Measurements from ENCODE around the gene ZBTB32.
A peak's percentile ranks its signal among the peaks of the same experiment; 100 is the strongest.

The ZBTB32 gene

GRCh38 chr19:35703343-35703742 is 1.0 kb upstream of the ZBTB32 start:
- no peak overlapping the region for H3K4me3 ChIP-seq (ENCODE audit: insufficient read depth in 1 of 2, low read depth in 1 of 2, low read length in 2 of 2)
- H2BK5ac ChIP-seq (ENCODE audit: low read depth, low read length, poor library complexity, severe bottlenecking), result no peak overlapping the region
- no peaks in the 10 kb centered on the region for H3K36me3 ChIP-seq (ENCODE audit: control insufficient read depth in 1 of 2, insufficient read depth in 2 of 2, low read depth in 1 of 2, low read length in 2 of 2)
- H3K9ac ChIP-seq (ENCODE audit: low read length), result no peak overlapping the region
- H3K27me3 ChIP-seq (ENCODE audit: control insufficient read depth in 1 of 2, insufficient read depth in 1 of 2, low read length in 2 of 2), result peaks cover 2 to 4% of the 10 kb centered on the region in 2 experiments
- peaks cover 7% of the 10 kb centered on the region for H3K4me1 ChIP-seq (ENCODE audit: control insufficient read depth, insufficient read depth, low read depth, low read length)
- no peak overlapping the region for H2BK12ac ChIP-seq (ENCODE audit: low read length in 2 of 2)
- no peak overlapping the region for H3K14ac ChIP-seq (ENCODE audit: low read length in 2 of 2)
- H3K27ac ChIP-seq (ENCODE audit: low read length, poor library complexity, severe bottlenecking), result no peak overlapping the region
- no peak overlapping the region for H2BK120ac ChIP-seq (ENCODE audit: low read depth, low read length)
- H2BK15ac ChIP-seq (ENCODE audit: low read depth, poor library complexity, severe bottlenecking), result no peak overlapping the region
- no peaks in the 10 kb centered on the region for H3K79me1 ChIP-seq (replicated peaks; ENCODE audit: low read length, poor library complexity, severe bottlenecking)
- 69% methylated on average over 5 of the region's 9 CpGs for WGBS
- H3K4me2 ChIP-seq (ENCODE audit: low read length, poor library complexity, severe bottlenecking), result no peak overlapping the region
- no peak overlapping the region for H4K8ac ChIP-seq (ENCODE audit: low read length)
- no peak for DNase-seq
- no peak overlapping the region for H3K18ac ChIP-seq (ENCODE audit: low read depth in 1 of 2, low read length in 2 of 2)
- H2AFZ ChIP-seq (ENCODE audit: low read depth, low read length), result no peak overlapping the region
- H3K23ac ChIP-seq (ENCODE audit: low read length in 2 of 2), result no peak overlapping the region
- no peak overlapping the region for H2AK5ac ChIP-seq (ENCODE audit: low read length, severe bottlenecking)
- no peak overlapping the region for H3K4ac ChIP-seq (ENCODE audit: low read depth in 1 of 2, low read length in 2 of 2)
- peak overlapping the region; percentile 32 for H4K91ac ChIP-seq (ENCODE audit: low read length)
- no peaks in the 10 kb centered on the region for H3K9me3 ChIP-seq (ENCODE audit: control insufficient read depth, low read length)

- H4K8ac ChIP-seq (ENCODE audit: low read length), result no peak overlapping the region
- H3K4me1 ChIP-seq (ENCODE audit: control insufficient read depth, insufficient read depth, low read depth, low read length), result no peaks in the 10 kb centered on the region
- no peak overlapping the region for H2AFZ ChIP-seq (ENCODE audit: low read depth, low read length)
- no peak overlapping the region for H3K14ac ChIP-seq (ENCODE audit: low read length in 2 of 2)
- no peaks in the 10 kb centered on the region for H3K79me1 ChIP-seq (replicated peaks; ENCODE audit: low read length, poor library complexity, severe bottlenecking)
- no peak overlapping the region for H4K91ac ChIP-seq (ENCODE audit: low read length)
- no peak overlapping the region for H3K9ac ChIP-seq (ENCODE audit: low read length)
- no peak overlapping the region for H2AK5ac ChIP-seq (ENCODE audit: low read length, severe bottlenecking)
- H3K27ac ChIP-seq (ENCODE audit: low read length, poor library complexity, severe bottlenecking), result no peak overlapping the region
- H2BK120ac ChIP-seq (ENCODE audit: low read depth, low read length), result no peak overlapping the region
- H3K9me3 ChIP-seq (ENCODE audit: control insufficient read depth, low read length), result no peaks in the 10 kb centered on the region
- no peak overlapping the region for H3K4me2 ChIP-seq (ENCODE audit: low read length, poor library complexity, severe bottlenecking)
- no peak overlapping the region for H2BK15ac ChIP-seq (ENCODE audit: low read depth, poor library complexity, severe bottlenecking)
- DNase-seq, result no peak
- WGBS, result 73% methylated on average over 1 of the region's 1 CpG
- no peak overlapping the region for H3K18ac ChIP-seq (ENCODE audit: low read depth in 1 of 2, low read length in 2 of 2)
- H2BK5ac ChIP-seq (ENCODE audit: low read depth, low read length, poor library complexity, severe bottlenecking), result no peak overlapping the region
- H2BK12ac ChIP-seq (ENCODE audit: low read length in 2 of 2), result no peak overlapping the region
- no peak overlapping the region for H3K4me3 ChIP-seq (ENCODE audit: insufficient read depth in 1 of 2, low read depth in 1 of 2, low read length in 2 of 2)
- no peak overlapping the region for H3K4ac ChIP-seq (ENCODE audit: low read depth in 1 of 2, low read length in 2 of 2)
- H3K23ac ChIP-seq (ENCODE audit: low read length in 2 of 2), result no peak overlapping the region
- peaks cover 2 to 18% of the 10 kb centered on the region in 2 experiments for H3K27me3 ChIP-seq (ENCODE audit: control insufficient read depth in 1 of 2, insufficient read depth in 1 of 2, low read length in 2 of 2)
- no peaks in the 10 kb centered on the region for H3K36me3 ChIP-seq (ENCODE audit: control insufficient read depth in 1 of 2, insufficient read depth in 2 of 2, low read depth in 1 of 2, low read length in 2 of 2)
Measured at GRCh38 chr19:35708391-35708790, 4.0 kb downstream of the ZBTB32 start.

GRCh38 chr19:35710784-35711723 is 6.7 kb downstream of the ZBTB32 start:
- Histone ChIP-seq H3K14ac (ENCODE audit: low read length in 2 of 2) (no peak overlapping the region), H4K91ac (ENCODE audit: low read length) (no peak overlapping the region), H2BK5ac (ENCODE audit: low read depth, low read length, poor library complexity, severe bottlenecking) (no peak overlapping the region), H3K4ac (ENCODE audit: low read depth in 1 of 2, low read length in 2 of 2) (no peak overlapping the region), H3K4me2 (ENCODE audit: low read length, poor library complexity, severe bottlenecking) (no peak overlapping the region), H3K27me3 (ENCODE audit: control insufficient read depth in 1 of 2, insufficient read depth in 1 of 2, low read length in 2 of 2) (peaks cover 0 to 33% of the 10 kb centered on the region in 2 experiments), H2BK12ac (ENCODE audit: low read length in 2 of 2) (no peak overlapping the region), H3K36me3 (ENCODE audit: control insufficient read depth in 1 of 2, insufficient read depth in 2 of 2, low read depth in 1 of 2, low read length in 2 of 2) (no peaks in the 10 kb centered on the region), H2BK15ac (ENCODE audit: low read depth, poor library complexity, severe bottlenecking) (no peak overlapping the region), H3K18ac (ENCODE audit: low read depth in 1 of 2, low read length in 2 of 2) (no peak overlapping the region), H3K4me3 (ENCODE audit: insufficient read depth in 1 of 2, low read depth in 1 of 2, low read length in 2 of 2) (peak overlapping the region in 1 of 2 experiments; percentile 34), H2BK120ac (ENCODE audit: low read depth, low read length) (no peak overlapping the region), H3K9me3 (ENCODE audit: control insufficient read depth, low read length) (no peaks in the 10 kb centered on the region), H3K27ac (ENCODE audit: low read length, poor library complexity, severe bottlenecking) (no peak overlapping the region), H3K23ac (ENCODE audit: low read length in 2 of 2) (peak overlapping the region in 1 of 2 experiments; percentile 77), H3K79me1 (replicated peaks; ENCODE audit: low read length, poor library complexity, severe bottlenecking) (peaks cover 12% of the 10 kb centered on the region), H3K9ac (ENCODE audit: low read length) (peak overlapping the region; percentile 81), H4K8ac (ENCODE audit: low read length) (no peak overlapping the region), H3K4me1 (ENCODE audit: control insufficient read depth, insufficient read depth, low read depth, low read length) (peaks cover 5% of the 10 kb centered on the region), H2AFZ (ENCODE audit: low read depth, low read length) (no peak overlapping the region), H2AK5ac (ENCODE audit: low read length, severe bottlenecking) (no peak overlapping the region)
- 62% methylated on average over 11 of the region's 13 CpGs for WGBS
- DNase-seq, result no peak

- WGBS, result 74% methylated on average over 11 of the region's 11 CpGs
- peaks cover 14% of the 10 kb centered on the region for H3K79me1 ChIP-seq (replicated peaks; ENCODE audit: low read length, poor library complexity, severe bottlenecking)
- no peak overlapping the region for H3K23ac ChIP-seq (ENCODE audit: low read length in 2 of 2)
Measured at GRCh38 chr19:35712567-35713505, 8.5 kb downstream of the ZBTB32 start.

More at GRCh38 chr19:35712567-35713505, 8.5 kb downstream of the ZBTB32 start:
- Histone ChIP-seq H3K14ac (ENCODE audit: low read length in 2 of 2) (no peak overlapping the region), H3K36me3 (ENCODE audit: control insufficient read depth in 1 of 2, insufficient read depth in 2 of 2, low read depth in 1 of 2, low read length in 2 of 2) (no peaks in the 10 kb centered on the region), H2BK120ac (ENCODE audit: low read depth, low read length) (no peak overlapping the region), H2AK5ac (ENCODE audit: low read length, severe bottlenecking) (no peak overlapping the region), H3K4me3 (ENCODE audit: insufficient read depth in 1 of 2, low read depth in 1 of 2, low read length in 2 of 2) (no peak overlapping the region), H2BK5ac (ENCODE audit: low read depth, low read length, poor library complexity, severe bottlenecking) (no peak overlapping the region), H3K9ac (ENCODE audit: low read length) (no peak overlapping the region), H4K91ac (ENCODE audit: low read length) (no peak overlapping the region), H3K9me3 (ENCODE audit: control insufficient read depth, low read length) (no peaks in the 10 kb centered on the region), H3K4me1 (ENCODE audit: control insufficient read depth, insufficient read depth, low read depth, low read length) (peaks cover 12% of the 10 kb centered on the region), H3K27ac (ENCODE audit: low read length, poor library complexity, severe bottlenecking) (no peak overlapping the region), H3K27me3 (ENCODE audit: control insufficient read depth in 1 of 2, insufficient read depth in 1 of 2, low read length in 2 of 2) (peaks cover 0 to 33% of the 10 kb centered on the region in 2 experiments), H3K4ac (ENCODE audit: low read depth in 1 of 2, low read length in 2 of 2) (no peak overlapping the region), H2AFZ (ENCODE audit: low read depth, low read length) (no peak overlapping the region), H3K18ac (ENCODE audit: low read depth in 1 of 2, low read length in 2 of 2) (no peak overlapping the region), H2BK12ac (ENCODE audit: low read length in 2 of 2) (no peak overlapping the region), H3K4me2 (ENCODE audit: low read length, poor library complexity, severe bottlenecking) (no peak overlapping the region), H4K8ac (ENCODE audit: low read length) (no peak overlapping the region), H2BK15ac (ENCODE audit: low read depth, poor library complexity, severe bottlenecking) (no peak overlapping the region)
- no peak for DNase-seq

Data from mesenchymal stem cell (in vitro differentiated cells and primary cell).